PFSK-1 (cell line): Measurements from ENCODE around the gene SLC29A1.
A peak's percentile ranks its signal among the peaks of the same experiment; 100 is the strongest.

ENCODE experiments used
- POLR2AphosphoS5 ChIP-seq: IDR thresholded peaks from 2 replicates; pipeline ENCODE4 v1.6.1; 2012; ENCODE audit warnings: low read depth, mild to moderate bottlenecking, control low read depth, low read length, moderate library complexity
- REST ChIP-seq, 2 experiments: IDR thresholded peaks; 2 replicates each; pipeline versions ENCODE4 v1.6.1 to v1.8.0; 2011 to 2012; ENCODE audit warnings: low read depth in 2 of 2, low read length in 2 of 2, control low read depth in 1 of 2, inconsistent platforms in 1 of 2, mild to moderate bottlenecking in 1 of 2, moderate library complexity in 1 of 2; ENCODE audit not compliant: insufficient read depth in 1 of 2
- SIN3A ChIP-seq: IDR thresholded peaks from 2 replicates; pipeline ENCODE4 v1.6.1; 2012; ENCODE audit warnings: mild to moderate bottlenecking, low read length, moderate library complexity, borderline replicate concordance; ENCODE audit not compliant: insufficient read depth
- TAF1 ChIP-seq: IDR thresholded peaks from 2 replicates; pipeline ENCODE4 v1.6.1; 2012; ENCODE audit warnings: low read length, control low read depth, borderline replicate concordance; ENCODE audit not compliant: insufficient read depth

GRCh38 chr6:44247338-44248302 lies 24.2 kb downstream of the SLC29A1 start:
- TF ChIP-seq POLR2AphosphoS5 (0 out of 2 replicates have a peak, but pooled peaks have one; percentile 36), REST (IDR thresholded peaks at IDR 0.05; ENCODE audit: insufficient read depth in 1 of 2, low read depth in 2 of 2, low read length in 2 of 2) (peak in 1 of 2 experiments; percentile 33; a peak in 2 of 4 replicates), TAF1 (no peak; the same call in 1 of the 2 replicates), SIN3A (0 out of 2 replicates have a peak, but pooled peaks have one; percentile 7)
